A549 treated with AZD2906 at 1 μM for 4 hours (cell line): Measurements from ENCODE around the gene HDAC1. TPM values are rescaled to one million over a fixed set of nuclear protein-coding genes. Genes with fewer than 3 reads are reported as not detected.

ENCODE experiments used
- total RNA-seq: library from RNA; stranded (reverse); fragments of 200-300 nt; extraction: Qiagen RNA extraction; gene quantifications from 5 replicates; pipeline ENCODE4 v1.2.3, GENCODE V29; 2022

Gene HDAC1
- 47.4 to 53.3 TPM (median 52.0 TPM) in 5 replicates for total RNA-seq

GRCh38 chr1:32291708-32292538 is at the start of gene HDAC1:
TSS of gene HDAC1 (plus strand) at chr1:32292083. CDS start at chr1:32292170, 87 bp downstream.

GRCh38 chr1:32246888-32247273 is 45.0 kb upstream of the HDAC1 start, which contains the start of gene FAM167B:
TSS of gene FAM167B (plus strand) at chr1:32247222. CDS start at chr1:32247422, 200 bp downstream.

GRCh38 chr1:32250893-32251716 is 40.8 kb upstream of the HDAC1 start, which contains the start of gene LCK:
TSS of gene LCK (plus strand) at chr1:32251265. CDS start at chr1:32274330, 23,065 bp downstream.

GRCh38 chr1:32335790-32336590 is 44.1 kb downstream of the HDAC1 start, which contains the start of gene MARCKSL1:
TSS of gene MARCKSL1 (minus strand) at chr1:32336233. CDS start at chr1:32336033, 200 bp downstream.

GRCh38 chr1:32362474-32363313 is 70.8 kb downstream of the HDAC1 start, which contains the start of the genes FAM229A and TSSK3:
TSS of gene FAM229A (minus strand) at chr1:32362485. CDS start at chr1:32362091, 394 bp downstream.
TSS of gene TSSK3 (plus strand) at chr1:32362539. CDS start at chr1:32362702, 163 bp downstream.

Other genes starting within 250 kb of the HDAC1 start
- 9.4 to 11.1 TPM (median 10.9 TPM) in 5 replicates for gene TMEM39B, start 219.1 kb upstream of the HDAC1 start, total RNA-seq
- 12.7 to 18.2 TPM (median 13.8 TPM) in 5 replicates for gene KPNA6, start 184.0 kb upstream of the HDAC1 start, total RNA-seq
- 24.3 to 31.2 TPM (median 24.9 TPM) in 5 replicates for gene TXLNA, start 112.4 kb upstream of the HDAC1 start, total RNA-seq
- gene CCDC28B, start 91.5 kb upstream of the HDAC1 start, total RNA-seq, result 1.6 to 2.0 TPM (median 1.8 TPM) in 5 replicates
- 1.4 to 2.1 TPM (median 1.8 TPM) in 5 replicates for gene IQCC, start 86.4 kb upstream of the HDAC1 start, total RNA-seq
- gene DCDC2B, start 83.0 kb upstream of the HDAC1 start, total RNA-seq, result not detected in 5 replicates
- gene TMEM234, start 69.7 kb upstream of the HDAC1 start, total RNA-seq, result 7.3 to 9.4 TPM (median 8.8 TPM) in 5 replicates
- gene EIF3I, start 69.7 kb upstream of the HDAC1 start, total RNA-seq, result 267 to 287 TPM (median 277 TPM) in 5 replicates
- 0.29 to 0.88 TPM (median 0.45 TPM) in 5 replicates for gene FAM167B, start 44.9 kb upstream of the HDAC1 start, total RNA-seq
- gene LCK, start 40.8 kb upstream of the HDAC1 start, total RNA-seq, result 0.06 to 0.09 TPM in 2 of 5 replicates, not detected in the others
- 55.2 to 71.9 TPM (median 64.9 TPM) in 5 replicates for gene MARCKSL1, start 44.1 kb downstream of the HDAC1 start, total RNA-seq
- gene FAM229A, start 70.4 kb downstream of the HDAC1 start, total RNA-seq, result 1.8 to 3.6 TPM (median 3.3 TPM) in 5 replicates
- 0.29 TPM in 1 of 5 replicates, not detected in the others for gene TSSK3, start 70.5 kb downstream of the HDAC1 start, total RNA-seq
- 17.4 to 21.0 TPM (median 19.9 TPM) in 5 replicates for gene BSDC1, start 102.4 kb downstream of the HDAC1 start, total RNA-seq
- 0.01 TPM in 4 of 5 replicates, not detected in the other for gene ZBTB8B, start 173.0 kb downstream of the HDAC1 start, total RNA-seq
- gene ZBTB8A, start 247.3 kb downstream of the HDAC1 start, total RNA-seq, result 4.1 to 5.1 TPM (median 4.8 TPM) in 5 replicates